Activated CD8-positive, alpha-beta memory T cell treated with anti-CD3 and anti-CD28 coated beads, Interleukin-2, amount 50 U/mL, for 24 hours (primary cell): ENCODE data around the gene CD300H.
"Not testable (repeated sequence)": the region's sequence is repeated elsewhere in the genome, so short reads cannot be mapped to it uniquely, and the experiment has no call there.

Experiments
- DNase-seq: peaks from one replicate; pipeline ENCODE4 v3.0.0-alpha.2; 2020; ENCODE audit errors: extremely low read depth

CD300H gene

GRCh38 chr17:74584292-74585060 is 17.2 kb upstream of the CD300H start:
- no peak for DNase-seq

GRCh38 chr17:74582633-74583032 is 15.3 kb upstream of the CD300H start:
- no peak for DNase-seq

GRCh38 chr17:74579900-74580299 is 12.6 kb upstream of the CD300H start:
- no peak for DNase-seq

GRCh38 chr17:74578979-74579378 is 11.7 kb upstream of the CD300H start:
- DNase-seq, result no peak

- DNase-seq, result no peak
Observed at GRCh38 chr17:74574489-74575142, 7.3 kb upstream of the CD300H start.

- not testable (repeated sequence) for DNase-seq
Observed at GRCh38 chr17:74573635-74574034, 6.3 kb upstream of the CD300H start.

GRCh38 chr17:74573169-74573568 is 5.9 kb upstream of the CD300H start:
- DNase-seq, result no peak

GRCh38 chr17:74571621-74572270 is 4.4 kb upstream of the CD300H start:
- DNase-seq, result no peak

- no peak for DNase-seq
Observed at GRCh38 chr17:74569020-74570003, 2.0 kb upstream of the CD300H start.

- no peak for DNase-seq
Observed at GRCh38 chr17:74568106-74568873, 981 bp upstream of the CD300H start.

GRCh38 chr17:74566132-74566753 is 1.1 kb downstream of the CD300H start:
- DNase-seq, result no peak

- DNase-seq, result no peak
Observed at GRCh38 chr17:74565126-74565525, 2.2 kb downstream of the CD300H start.

GRCh38 chr17:74563358-74563757 is 4.0 kb downstream of the CD300H start:
- DNase-seq, result no peak

GRCh38 chr17:74561586-74561985 is 5.7 kb downstream of the CD300H start:
- no peak for DNase-seq

GRCh38 chr17:74558882-74559519 is 8.3 kb downstream of the CD300H start:
- DNase-seq, result no peak

GRCh38 chr17:74558402-74558801 is 8.9 kb downstream of the CD300H start:
- DNase-seq, result not testable (repeated sequence)

GRCh38 chr17:74555427-74555940 is 11.8 kb downstream of the CD300H start:
- no peak for DNase-seq

GRCh38 chr17:74554909-74555308 is 12.4 kb downstream of the CD300H start:
- DNase-seq, result no peak

- no peak for DNase-seq
Observed at GRCh38 chr17:74552037-74552436, 15.3 kb downstream of the CD300H start.

GRCh38 chr17:74550602-74551001 is 16.7 kb downstream of the CD300H start:
- no peak for DNase-seq
